Activated CD8-positive, alpha-beta T cell treated with anti-CD3 and anti-CD28 coated beads for 36 hours (primary cell): ENCODE results near the gene GGTA1. TPM values are rescaled to one million over a fixed set of nuclear protein-coding genes. Genes with fewer than 3 reads are reported as not detected.

ENCODE experiments used
- ATAC-seq: fragments of 200-7000 bp; cut with Tn5 transposase; one replicate; pipeline ENCODE4 v1.10.0; 2021; ENCODE audit warnings: mild to moderate bottlenecking, moderate library complexity
- CTCF ChIA-PET: fragments of 350-600 bp; sonication (Branson Sonifier 250); formaldehyde crosslinking; loops from one replicate; lab custom pipeline; 2021; ENCODE audit warnings: antibody characterized with exemption; lab: Charles Lee
- POLR2A ChIA-PET: fragments of 350-600 bp; sonication (Branson Sonifier 250); formaldehyde crosslinking; loops from one replicate; lab custom pipeline; 2021; ENCODE audit warnings: antibody characterized with exemption; lab: Charles Lee
- DNase-seq: peaks from one replicate; pipeline ENCODE4 v3.0.0-alpha.2; 2020
- H3K27ac Mint-ChIP-seq: one replicate; pipeline ENCODE4 v1.8.0; 2021; ENCODE audit warnings: mild to moderate bottlenecking, mixed read lengths
- H3K27me3 Mint-ChIP-seq: one replicate; pipeline ENCODE4 v1.8.0; 2021; ENCODE audit warnings: mixed read lengths
- H3K36me3 Mint-ChIP-seq: one replicate; pipeline ENCODE4 v1.8.0; 2021; ENCODE audit warnings: low read depth, mixed read lengths
- H3K4me1 Mint-ChIP-seq: one replicate; pipeline ENCODE4 v1.8.0; 2021; ENCODE audit warnings: low read depth, mixed read lengths
- H3K4me3 Mint-ChIP-seq: one replicate; pipeline ENCODE4 v1.8.0; 2021; ENCODE audit warnings: mild to moderate bottlenecking, moderate library complexity, mixed read lengths
- H3K9me3 Mint-ChIP-seq: one replicate; pipeline ENCODE4 v1.8.0; 2021; ENCODE audit warnings: mixed read lengths
- CTCF ChIP-seq: fragments of 200-600 bp; IDR thresholded peaks from one replicate; pipeline ENCODE4 v1.8.0; 2022; ENCODE audit warnings: antibody characterized with exemption, mild to moderate bottlenecking
- intact Hi-C: fragments of 100-400 bp; cut with micrococcal nuclease; formaldehyde crosslinking; loops from one replicate; pipeline ENCODE4 v1.10.0; 2022
- total RNA-seq, 2 experiments: library from RNA; stranded (reverse); gene quantifications; one replicate each; pipeline ENCODE4 v1.2.3, GENCODE V29; 2021

Gene GGTA1
- total RNA-seq, 2 experiments from 2014 or later, result not detected

DNA sequence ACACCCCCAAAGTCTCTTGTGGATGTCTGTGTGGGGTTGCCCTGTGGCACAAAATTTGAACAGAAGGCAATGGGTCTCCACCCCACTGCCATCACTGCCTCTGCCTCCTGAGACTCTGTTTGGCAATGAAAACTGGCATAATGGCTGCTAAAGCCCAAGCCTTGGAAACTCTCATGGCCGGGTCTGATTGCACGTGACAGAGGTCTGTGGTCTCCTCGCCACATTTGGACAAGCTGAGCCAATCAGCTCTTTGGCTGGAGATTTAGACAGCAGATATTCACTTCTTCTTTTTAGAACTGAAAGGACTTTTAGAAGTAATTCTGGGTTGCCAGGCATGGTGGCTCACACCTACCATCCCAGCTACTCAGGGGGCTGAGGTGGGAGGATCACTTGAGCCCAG is 5.5 kb downstream of the GGTA1 start:
- CTCF ChIA-PET, result no interaction called here
- no peak overlapping the region for H3K4me3 Mint-ChIP-seq
- peaks cover 33% of the 10 kb centered on the region for H3K27me3 Mint-ChIP-seq
- no peak for TF ChIP-seq CTCF
- H3K4me1 Mint-ChIP-seq, result peaks cover 17% of the 10 kb centered on the region
- peaks cover 9% of the 10 kb centered on the region for H3K9me3 Mint-ChIP-seq
- DNase-seq (no peak), ATAC-seq (no peak)
- peaks cover 4% of the 10 kb centered on the region for H3K36me3 Mint-ChIP-seq
- intact Hi-C loops, result no loop called here
- POLR2A ChIA-PET, result no interaction called here
- H3K27ac Mint-ChIP-seq, result no peak overlapping the region

DNA sequence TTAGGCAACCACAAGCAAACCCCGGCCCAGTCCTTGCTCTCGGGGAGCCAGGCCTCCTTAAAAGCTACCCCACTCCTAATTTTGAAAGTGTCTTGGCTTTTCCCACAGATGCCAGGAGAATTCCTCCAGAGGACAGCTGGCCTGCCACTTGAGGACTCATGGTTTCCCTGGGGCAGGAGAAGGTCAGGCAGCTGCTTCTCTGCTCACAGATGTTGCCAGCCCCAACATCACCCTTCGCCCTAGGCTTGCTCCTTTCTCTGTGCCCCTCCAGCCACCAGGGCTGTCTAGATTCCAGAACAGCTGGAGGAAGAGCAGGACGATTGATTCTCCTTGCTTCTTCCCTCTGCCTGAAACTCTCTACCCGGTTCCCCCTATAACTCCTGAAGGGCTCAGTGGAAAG is 8.5 kb downstream of the GGTA1 start:
- Mint-ChIP-seq H3K36me3 (peaks cover 2% of the 10 kb centered on the region), H3K9me3 (peaks cover 7% of the 10 kb centered on the region), H3K4me1 (peaks cover 7% of the 10 kb centered on the region), H3K4me3 (no peak overlapping the region), H3K27me3 (peaks cover 9% of the 10 kb centered on the region), H3K27ac (no peak overlapping the region)
- TF ChIP-seq CTCF, result no peak
- ATAC-seq (no peak), DNase-seq (no peak)
- ChIA-PET POLR2A (interaction anchor here (1.0 kb wide), 1 partner anchor 13 kb away, joined by 3 read pairs; no protein-coding TSS in a partner anchor), CTCF (no interaction called here)
- intact Hi-C loops, result no loop called here

GRCh38 chr9:121489344-121489743 is 10.3 kb downstream of the GGTA1 start:
- Mint-ChIP-seq H3K4me1 (peaks cover 7% of the 10 kb centered on the region), H3K27me3 (peaks cover 1% of the 10 kb centered on the region), H3K27ac (no peak overlapping the region), H3K9me3 (no peaks in the 10 kb centered on the region), H3K4me3 (no peak overlapping the region), H3K36me3 (no peaks in the 10 kb centered on the region)
- TF ChIP-seq CTCF, result no peak
- no peak for DNase-seq
- ATAC-seq, result peak; percentile 70
- CTCF ChIA-PET, result interaction anchor here (1.2 to 2.6 kb wide), 4 partner anchors 8 to 61 kb away, joined by 3 to 9 read pairs (median 4); no protein-coding TSS in a partner anchor
- intact Hi-C loops, result no loop called here
- POLR2A ChIA-PET, result interaction anchor here (0.7 kb wide), 1 partner anchor 30 kb away, joined by 4 read pairs; no protein-coding TSS in a partner anchor

DNA sequence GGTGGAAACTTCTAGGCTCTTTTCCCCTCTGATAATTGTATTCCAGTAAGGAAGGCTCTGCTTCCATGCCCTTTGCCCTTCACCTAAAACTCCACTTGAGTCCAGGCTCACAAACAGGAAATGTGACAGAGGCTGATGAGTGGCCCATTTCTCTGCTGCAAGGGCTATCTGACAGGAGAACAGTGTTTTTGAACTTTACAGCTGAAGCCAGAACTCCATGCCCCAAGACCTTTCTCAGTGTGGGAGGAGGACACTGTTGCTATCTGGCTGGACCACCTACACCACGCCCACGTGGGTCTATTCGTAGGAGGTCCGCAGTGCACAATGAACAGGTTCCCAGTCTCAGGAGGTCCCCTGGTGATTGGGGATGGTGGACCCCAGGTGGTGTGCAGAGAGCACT is 13.6 kb downstream of the GGTA1 start:
- CTCF ChIA-PET, result no interaction called here
- no peak for TF ChIP-seq CTCF
- Mint-ChIP-seq H3K4me3 (no peak overlapping the region), H3K4me1 (peaks cover 7% of the 10 kb centered on the region), H3K27me3 (no peaks in the 10 kb centered on the region), H3K27ac (no peak overlapping the region), H3K36me3 (no peaks in the 10 kb centered on the region), H3K9me3 (no peaks in the 10 kb centered on the region)
- intact Hi-C loops, result no loop called here
- no peak for ATAC-seq
- POLR2A ChIA-PET, result no interaction called here
- no peak for DNase-seq

DNA sequence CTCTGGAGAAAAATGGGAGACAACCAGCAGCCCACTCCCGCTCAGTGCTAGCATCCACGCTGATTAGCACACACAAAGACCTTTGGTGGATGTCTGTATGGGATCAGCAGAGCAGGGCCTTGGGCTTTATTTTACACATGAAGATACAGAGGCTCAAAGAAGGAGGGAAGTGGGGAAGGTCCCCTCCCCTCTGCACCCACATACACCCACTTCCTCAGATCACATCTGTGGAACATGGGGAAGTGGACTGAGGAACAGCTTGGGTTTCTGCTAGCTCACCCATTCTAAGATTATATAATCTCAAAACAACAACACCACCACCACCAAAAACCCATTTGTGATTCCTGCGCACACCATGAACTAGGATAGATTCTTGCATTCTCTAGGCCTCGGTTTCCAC is 14.0 kb downstream of the GGTA1 start:
- no peak for ATAC-seq
- CTCF ChIA-PET, result no interaction called here

More for the DNA sequence above, 14.0 kb downstream of the GGTA1 start:
- Mint-ChIP-seq H3K27me3 (no peaks in the 10 kb centered on the region), H3K36me3 (no peaks in the 10 kb centered on the region), H3K9me3 (no peaks in the 10 kb centered on the region), H3K4me3 (no peak overlapping the region), H3K27ac (no peak overlapping the region), H3K4me1 (peaks cover 7% of the 10 kb centered on the region)
- DNase-seq, result no peak
- intact Hi-C loops, result no loop called here
- POLR2A ChIA-PET, result no interaction called here
- TF ChIP-seq CTCF, result no peak
